EH (cell line): Measurements from ENCODE around the gene IGFBP5.

Experiments
- DNase-seq: peaks from one replicate; pipeline ENCODE4 v3.0.0-alpha.2; 2015; ENCODE audit warnings: low read depth

IGFBP5 gene

DNA sequence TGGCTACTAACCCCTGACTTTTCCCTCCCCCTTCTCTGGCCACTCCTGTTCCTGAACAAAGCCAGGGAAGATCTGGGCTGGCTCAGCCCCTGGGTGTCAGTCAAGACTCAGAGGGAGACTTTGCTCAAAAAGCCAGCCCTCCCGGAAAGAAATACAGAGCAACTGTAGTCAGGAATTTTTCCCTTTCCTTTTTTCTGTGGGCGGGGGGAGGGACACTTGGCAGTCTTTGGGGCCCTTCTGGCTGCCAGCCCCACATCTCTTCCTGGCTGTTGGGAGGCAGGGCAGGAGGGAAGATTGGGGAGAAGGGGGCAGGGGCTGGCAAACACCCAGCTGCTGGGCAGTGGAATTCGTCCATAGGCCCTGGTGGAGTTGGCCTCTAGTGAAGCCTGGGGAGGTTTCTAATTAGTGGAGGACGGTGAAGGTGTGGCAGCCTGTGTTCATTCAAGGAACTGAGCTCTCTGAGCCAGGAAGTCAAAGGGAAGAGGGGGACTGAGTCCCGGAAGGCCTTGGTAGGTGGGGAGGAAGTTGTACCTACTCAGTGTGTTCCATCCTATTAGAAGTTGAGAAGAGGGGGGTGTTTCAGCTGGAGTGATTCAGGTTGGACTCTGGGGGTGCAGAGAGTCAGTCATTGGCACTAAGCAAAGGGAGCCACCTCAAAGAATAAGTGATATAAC lies 51.2 kb downstream of the IGFBP5 start:
- peak; percentile 49 for DNase-seq

DNA sequence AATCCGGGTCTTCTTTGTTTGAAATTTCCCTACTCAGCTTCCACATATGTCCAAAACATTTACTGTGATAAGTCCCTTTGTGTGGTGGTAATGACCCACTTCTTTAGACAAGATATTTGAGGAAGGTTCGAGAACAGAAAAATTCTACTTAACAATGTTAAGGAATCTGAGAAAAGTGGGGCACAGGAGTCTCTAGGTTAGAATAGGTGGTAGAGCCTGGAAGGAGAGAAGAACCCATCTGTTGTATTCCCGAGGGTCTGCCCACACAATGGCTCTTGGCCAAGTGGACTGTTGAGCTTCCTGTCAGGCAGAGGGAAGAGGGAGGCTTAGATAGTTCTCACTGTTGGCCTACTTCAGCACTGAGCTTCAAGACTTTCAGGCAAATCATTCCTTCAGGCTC lies 57.9 kb downstream of the IGFBP5 start:
- DNase-seq: no peak

DNA sequence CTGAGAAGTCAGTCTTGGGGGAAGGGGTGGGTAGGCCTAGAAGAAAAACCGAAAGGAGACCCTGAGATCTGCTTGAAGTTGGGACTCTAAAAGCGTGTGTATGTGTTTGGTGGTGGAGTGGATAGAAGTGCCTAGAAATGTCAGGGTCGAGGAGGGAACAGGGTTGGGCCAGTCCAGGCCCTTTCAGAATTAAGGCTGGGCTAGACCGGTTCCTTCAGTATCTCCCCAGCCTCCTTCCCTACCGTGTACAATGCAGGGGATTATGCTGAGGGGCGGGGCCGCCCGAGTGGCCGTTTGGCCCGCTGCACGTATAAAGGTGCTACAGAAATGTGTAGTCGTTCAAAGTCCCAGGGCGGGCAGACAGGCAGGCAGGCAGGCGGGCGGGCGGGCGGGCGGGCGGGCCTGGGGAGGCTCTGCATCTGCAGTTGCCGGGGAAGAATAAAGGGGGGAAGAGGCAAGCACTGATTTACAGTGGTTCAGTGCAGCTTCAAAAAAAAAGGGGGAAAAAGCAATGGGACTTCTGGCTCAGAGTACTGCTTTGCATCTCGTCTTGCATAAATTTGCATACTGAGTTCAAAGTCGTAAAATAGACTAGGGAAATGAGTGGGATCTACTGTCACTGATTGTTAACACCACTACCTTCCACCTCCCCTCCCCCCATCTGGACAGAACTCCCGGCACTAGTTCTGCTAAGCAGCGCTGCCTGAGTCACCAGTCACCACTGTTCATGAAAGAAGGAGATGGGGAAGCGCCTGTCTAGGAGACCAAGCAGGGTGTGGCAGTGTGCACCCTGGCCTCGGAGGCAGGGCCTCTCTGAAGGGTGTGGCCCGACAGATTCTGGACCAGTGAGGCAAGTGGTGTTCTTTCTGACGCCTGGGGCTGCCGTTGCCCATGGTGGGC lies 58.5 kb downstream of the IGFBP5 start:
- peak; percentile 72 for DNase-seq

DNA sequence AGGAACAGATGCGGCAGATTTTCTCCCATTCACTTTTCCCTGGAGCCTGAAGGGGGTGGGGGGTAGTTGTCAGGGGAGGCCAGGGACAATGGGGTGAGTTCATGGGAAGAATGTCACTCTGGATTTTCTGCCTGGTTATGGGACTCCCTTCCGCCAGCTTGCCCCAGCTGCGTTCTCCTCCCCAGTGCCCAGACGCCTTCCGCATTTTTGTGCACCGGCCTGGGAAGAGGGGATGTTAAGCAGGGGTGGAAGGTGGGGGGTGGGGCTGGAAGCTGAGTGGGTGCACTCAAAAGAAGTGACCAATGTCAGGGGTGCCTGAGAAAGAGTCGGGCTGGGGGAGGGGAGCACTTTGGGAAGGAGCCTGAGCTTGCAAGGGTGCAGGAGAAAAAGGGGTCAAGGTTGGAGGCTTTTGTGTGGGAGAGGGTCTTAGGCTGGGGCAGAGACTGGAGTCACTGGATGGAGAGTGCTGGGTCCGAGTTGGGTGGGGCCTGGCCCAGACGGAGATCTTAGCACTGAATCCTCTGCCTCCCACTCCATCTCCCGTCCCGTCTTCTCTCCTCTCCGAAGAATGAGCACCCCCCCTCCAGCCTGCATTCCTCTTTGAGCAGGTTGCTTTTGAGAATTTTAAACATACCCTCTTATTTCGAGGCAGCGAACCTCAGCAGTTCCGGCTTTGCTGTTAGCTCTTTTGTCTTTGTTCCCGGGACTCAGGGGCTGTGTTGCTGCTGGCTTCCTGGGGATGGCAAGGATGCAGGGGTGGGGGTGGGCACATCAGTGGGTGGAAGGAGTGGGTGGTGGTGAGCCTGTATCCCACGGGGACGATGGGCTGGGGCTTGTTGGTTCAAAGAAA lies 59.4 kb downstream of the IGFBP5 start:
- peak; percentile 51 for DNase-seq

DNA sequence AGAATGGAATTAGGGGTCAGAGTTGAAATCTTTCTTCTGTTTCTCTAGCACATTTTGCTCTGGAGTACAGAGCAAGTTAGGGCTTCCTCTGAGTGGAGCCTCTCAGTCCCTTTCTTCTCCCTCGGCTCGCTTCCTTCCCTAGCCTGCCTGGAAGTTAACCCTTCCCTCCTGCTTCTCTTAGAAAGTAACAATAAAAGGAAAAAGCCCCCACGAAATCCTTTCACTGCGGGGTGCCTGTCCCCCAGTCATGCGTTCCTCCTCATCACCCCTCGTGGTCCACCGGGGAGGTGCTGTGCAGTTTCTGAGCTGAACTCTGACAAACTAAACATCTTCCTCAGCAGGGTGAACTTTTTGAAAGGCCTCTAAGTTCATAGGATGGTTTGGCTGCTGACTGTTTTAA lies 60.2 kb downstream of the IGFBP5 start:
- DNase-seq: no peak

DNA sequence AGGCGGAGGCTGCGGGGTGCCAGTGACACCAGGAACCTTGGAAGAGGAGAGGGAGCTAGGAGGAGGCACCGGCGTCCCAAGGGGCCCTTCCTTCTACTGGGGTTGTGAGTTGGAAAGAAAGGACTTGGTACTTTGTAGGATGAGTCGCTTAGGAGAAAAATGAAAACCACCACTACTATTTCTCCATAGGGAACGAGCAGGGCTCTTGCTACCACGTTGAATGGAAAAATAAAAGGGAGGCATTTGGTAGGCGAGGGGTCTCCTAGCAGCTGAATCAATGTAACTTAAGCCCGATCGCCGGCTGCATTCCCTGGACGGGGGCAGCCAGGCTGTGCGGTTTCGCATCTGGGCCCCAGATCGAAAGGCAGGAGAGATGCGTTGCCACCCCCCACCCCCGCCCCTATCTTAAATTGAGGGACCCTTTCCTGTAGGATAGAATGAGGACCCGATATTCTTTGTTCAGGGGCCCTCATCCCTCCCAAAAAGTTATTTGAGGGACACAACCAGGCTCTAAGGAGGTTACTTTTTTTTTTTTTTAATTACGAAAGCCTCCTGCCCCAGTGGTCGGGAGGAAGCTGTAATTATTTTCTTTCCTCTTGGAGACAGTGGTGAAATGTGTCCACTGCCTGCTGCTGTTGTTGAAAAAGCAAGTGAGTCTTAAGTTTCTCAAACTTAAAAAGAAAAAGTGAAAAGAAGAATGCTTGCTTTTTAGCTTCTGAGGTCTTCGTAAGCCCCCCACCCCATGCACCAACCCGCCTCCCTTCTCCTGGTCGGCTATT lies 60.8 kb downstream of the IGFBP5 start:
- no peak for DNase-seq

DNA sequence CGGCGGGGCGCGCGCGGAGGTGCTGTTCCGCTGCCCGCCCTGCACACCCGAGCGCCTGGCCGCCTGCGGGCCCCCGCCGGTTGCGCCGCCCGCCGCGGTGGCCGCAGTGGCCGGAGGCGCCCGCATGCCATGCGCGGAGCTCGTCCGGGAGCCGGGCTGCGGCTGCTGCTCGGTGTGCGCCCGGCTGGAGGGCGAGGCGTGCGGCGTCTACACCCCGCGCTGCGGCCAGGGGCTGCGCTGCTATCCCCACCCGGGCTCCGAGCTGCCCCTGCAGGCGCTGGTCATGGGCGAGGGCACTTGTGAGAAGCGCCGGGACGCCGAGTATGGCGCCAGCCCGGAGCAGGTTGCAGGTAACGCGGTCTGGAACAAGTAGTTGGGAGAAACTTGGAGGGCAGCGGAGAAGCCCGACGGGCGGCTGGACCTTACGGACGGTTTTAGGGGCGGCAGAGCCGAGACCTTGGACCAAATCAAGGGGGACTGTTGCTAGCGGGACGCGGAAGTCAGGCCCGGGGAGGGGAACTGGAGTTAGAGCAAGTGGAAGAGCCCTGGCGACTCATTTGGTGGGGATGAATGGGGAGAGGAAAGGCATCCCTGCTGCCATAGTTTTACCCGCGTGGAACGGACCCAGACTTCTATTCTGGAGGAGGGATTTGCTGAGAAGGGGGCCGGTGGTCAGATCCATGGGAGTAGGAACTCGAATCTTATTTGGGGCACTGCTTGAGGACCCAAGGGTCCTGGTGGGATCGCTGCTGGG lies 61.6 kb downstream of the IGFBP5 start:
- no peak for DNase-seq

DNA sequence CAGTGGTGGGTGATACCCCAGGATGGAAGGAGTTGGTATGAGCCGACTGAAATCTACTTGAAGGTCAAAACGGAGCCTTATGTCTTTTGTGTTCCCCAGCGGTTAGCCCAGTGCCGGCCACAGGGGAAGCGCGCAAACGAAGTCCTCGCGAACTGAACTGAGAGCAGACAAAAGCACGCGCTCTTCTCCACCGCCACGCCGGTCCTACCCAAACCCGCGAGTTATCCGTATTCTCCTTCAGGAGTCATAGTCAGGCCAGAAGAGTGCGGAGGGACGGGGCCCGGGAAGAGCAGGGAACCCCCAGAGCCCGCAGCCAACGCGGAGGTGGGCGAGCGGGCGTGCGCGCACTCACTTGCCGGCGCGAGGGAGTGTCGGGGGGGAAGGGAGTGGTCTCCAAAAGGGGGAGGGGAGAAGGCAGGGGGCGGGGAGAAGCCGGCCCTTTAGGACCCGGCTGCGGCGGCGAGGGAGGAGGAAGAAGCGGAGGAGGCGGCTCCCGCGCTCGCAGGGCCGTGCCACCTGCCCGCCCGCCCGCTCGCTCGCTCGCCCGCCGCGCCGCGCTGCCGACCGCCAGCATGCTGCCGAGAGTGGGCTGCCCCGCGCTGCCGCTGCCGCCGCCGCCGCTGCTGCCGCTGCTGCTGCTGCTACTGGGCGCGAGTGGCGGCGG lies 62.3 kb downstream of the IGFBP5 start, which contains the start of gene IGFBP2:
TSS of gene IGFBP2 (plus strand) at position 469 of the 664 bp plus-strand sequence. CDS start at position 573, 104 bp downstream.
- DNase-seq: peak; percentile 26

DNA sequence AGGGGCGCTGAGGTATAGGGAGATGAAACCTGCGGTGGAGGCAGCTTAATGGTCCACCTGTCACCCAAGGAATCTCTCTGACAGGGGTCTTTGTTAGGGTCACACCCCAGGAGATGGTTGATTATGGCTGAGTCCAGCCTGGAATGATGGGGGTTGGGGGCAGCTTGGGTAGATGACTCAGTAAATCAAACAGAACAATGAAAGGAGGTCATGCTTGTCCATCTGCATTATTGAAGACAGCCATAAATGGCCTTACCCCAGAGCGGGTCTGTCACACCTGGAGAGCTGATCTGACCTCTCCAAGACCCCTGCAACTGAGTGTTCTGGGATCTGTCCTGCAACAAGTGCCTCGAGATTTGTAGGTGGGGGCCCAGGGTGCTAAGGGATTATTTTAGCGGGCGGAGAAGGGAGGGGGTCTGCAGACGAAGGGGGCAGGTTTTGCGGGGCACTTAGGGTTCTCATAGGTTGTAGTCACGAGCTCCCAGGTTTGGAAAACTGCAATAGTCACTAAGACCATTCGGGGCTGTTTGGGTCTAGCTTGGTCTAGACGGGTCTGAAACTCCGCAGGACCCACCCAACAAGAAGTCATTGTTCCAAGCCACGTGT lies 62.9 kb downstream of the IGFBP5 start:
- no peak for DNase-seq

DNA sequence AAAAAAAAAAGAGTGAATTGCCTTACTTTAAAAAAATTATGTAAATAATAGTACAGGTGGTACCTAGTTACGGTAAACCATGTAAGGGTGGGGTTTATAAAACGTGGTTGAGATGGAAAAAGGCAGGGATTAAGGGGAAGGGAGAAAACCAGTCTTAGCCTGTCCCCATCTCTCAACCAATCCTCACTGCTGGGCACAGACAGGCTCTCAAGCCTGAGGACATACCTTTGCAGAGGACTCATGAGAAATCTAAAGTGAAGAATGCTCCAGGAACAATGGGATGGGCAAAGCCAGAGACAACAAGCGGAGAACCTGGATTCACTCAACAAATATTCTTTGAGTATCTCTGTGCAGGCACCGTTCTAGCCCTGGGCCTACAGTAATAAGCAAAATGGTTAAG lies 65.6 kb downstream of the IGFBP5 start:
- DNase-seq: no peak

DNA sequence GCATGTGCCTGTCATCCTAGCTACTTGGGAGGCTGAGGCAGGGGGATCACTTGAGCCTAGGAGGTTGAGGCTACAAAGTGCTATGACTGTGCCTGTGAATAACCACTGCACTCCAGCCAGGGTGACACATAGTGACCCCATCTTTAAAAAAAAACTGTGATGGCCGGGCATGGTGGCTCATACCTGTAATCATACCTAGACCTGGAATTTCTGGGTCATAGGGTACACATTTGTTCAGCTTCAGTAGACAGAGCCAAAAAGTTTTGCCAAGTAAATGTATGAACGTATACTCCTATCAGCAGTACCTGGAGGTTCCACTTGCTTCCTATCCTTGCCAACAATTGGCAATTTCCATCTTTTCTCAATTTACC lies 68.5 kb downstream of the IGFBP5 start:
- DNase-seq: no peak

DNA sequence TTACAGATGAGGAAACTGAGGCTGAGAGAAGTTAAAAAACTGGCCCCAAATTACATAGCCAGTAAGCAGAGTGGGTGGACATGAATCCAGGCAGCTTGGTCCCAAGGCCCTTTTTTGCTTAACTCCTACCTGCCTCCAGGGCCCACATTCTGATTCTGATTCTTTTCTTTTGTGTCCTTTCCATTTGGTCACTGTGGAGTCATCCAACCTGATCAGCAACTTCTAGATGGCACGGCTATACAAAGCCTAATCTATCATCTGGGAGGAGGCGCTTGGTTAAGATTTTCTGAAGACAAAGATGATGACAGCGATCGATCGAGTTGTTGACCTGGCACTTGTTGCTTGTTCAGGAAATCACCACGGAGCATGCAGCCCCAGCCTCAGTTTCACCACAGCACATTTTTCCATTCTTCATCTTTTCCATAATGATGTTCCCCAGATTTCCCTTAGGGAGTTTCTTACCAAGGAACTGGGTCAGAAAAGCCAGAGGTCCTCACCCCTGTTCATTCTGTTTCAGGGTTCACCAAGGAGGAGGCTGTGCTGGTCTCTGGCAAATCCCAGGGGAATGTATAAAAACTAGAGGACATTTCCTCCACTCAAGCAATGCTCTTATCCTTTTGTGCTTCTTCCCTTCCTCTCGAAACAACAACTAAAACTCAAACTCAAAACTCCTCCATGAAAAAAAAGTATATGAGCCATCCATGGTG lies 69.0 kb downstream of the IGFBP5 start:
- no peak for DNase-seq

DNA sequence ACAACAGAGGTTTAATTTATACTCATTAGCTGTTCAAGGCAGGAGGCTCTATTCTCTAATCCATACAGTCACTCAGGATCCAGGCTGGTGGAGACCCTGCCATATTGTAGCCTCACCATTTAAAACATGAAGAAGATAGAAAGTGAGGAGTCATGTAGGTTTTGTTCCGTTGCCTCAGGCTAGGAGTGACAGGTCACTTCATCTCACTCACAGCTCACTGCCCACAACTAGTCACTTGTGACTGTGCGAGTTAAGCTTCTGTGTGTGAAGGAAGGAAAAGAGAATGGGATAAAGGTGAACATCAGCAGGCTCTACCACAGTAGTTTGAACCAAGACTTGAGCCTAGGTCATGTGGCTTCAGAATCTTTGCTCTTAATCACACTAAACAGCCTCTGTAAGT lies 71.1 kb downstream of the IGFBP5 start:
- DNase-seq: no peak

DNA sequence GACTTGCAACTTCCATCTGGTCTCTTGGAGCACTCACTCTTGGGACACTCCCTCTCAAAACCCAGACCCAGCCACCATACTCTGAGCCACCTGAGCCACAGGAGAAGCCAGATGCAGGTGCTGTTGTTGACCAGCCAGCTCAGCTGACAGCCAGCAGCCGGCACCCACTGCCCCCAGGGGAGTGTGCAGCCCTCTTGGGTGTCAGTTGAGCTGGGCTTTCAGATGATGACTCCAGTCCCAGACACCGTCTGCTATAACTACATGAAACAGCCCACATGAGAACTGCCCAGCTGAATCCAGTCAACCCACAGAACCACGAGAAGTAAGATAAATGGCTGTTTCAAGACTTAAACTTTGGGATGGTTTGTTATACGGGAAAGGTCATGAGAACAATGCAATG lies 72.8 kb downstream of the IGFBP5 start:
- DNase-seq: no peak
